SK-N-SH treated with all-trans-retinoic acid at 6 μM for 48 hours (cell line): Measurements from ENCODE around the gene CHN1.

ENCODE experiments used
- BACH2 ChIP-seq: fragments of 250-450 bp; sonication (Bioruptor Pico); IDR thresholded peaks from 2 replicates; pipeline ENCODE4 v1.9.0; 2021; ENCODE audit warnings: mild to moderate bottlenecking, borderline replicate concordance
- CREB5 ChIP-seq: fragments of 250-450 bp; sonication (Bioruptor Pico); IDR thresholded peaks from 2 replicates; pipeline ENCODE4 v1.5.1; 2020; ENCODE audit warnings: low read depth, mild to moderate bottlenecking, moderate library complexity
- ZFP30 ChIP-seq: fragments of 450-650 bp; formaldehyde crosslinking; IDR thresholded peaks from 2 replicates; pipeline ENCODE4 v1.5.0; 2022; ENCODE audit warnings: mild to moderate bottlenecking, moderate library complexity

- no peak for TF ChIP-seq CREB5 (CRISPR knock-in tag)
- no peak for TF ChIP-seq BACH2 (CRISPR knock-in tag)
- no peak for TF ChIP-seq ZFP30
Measured at GRCh38 chr2:175022923-175023322, 17.7 kb upstream of the CHN1 start.
